MCF 10A (cell line): ENCODE results near the gene SNAP47. TPM values are rescaled to one million over a fixed set of nuclear protein-coding genes. Genes with fewer than 3 reads are reported as not detected.

Source experiments
- BruUV-seq: library from RNA; stranded (reverse); fragments of 400-500 nt; replicated peaks from 2 replicates; lab custom pipeline; 2021; lab: Mats Ljungman, UMichigan
- CTCF ChIA-PET: fragments of 300-600 bp; sonication (Branson Sonifier 250); formaldehyde crosslinking; extraction: SDS; loops from one replicate; lab custom pipeline; 2021; ENCODE audit warnings: antibody characterized with exemption, inconsistent platforms; lab: Yijun Ruan, JAX
- POLR2A ChIA-PET: fragments of 300-600, 350-650 bp; sonication (Branson Sonifier 250); formaldehyde crosslinking; extraction: SDS; loops from one replicate; lab custom pipeline; 2020; ENCODE audit warnings: antibody characterized with exemption, inconsistent platforms; lab: Yijun Ruan, JAX
- DNase-seq: peaks from one replicate; pipeline ENCODE4 v3.0.0-alpha.2; 2018; ENCODE audit not compliant: unreplicated experiment
- H3K27ac Mint-ChIP-seq: one replicate; pipeline ENCODE4 v1.8.0; 2022; ENCODE audit warnings: mild to moderate bottlenecking, low read depth, mixed read lengths; ENCODE audit not compliant: unreplicated experiment
- H3K27me3 Mint-ChIP-seq: one replicate; pipeline ENCODE4 v1.8.0; 2022; ENCODE audit warnings: mixed read lengths; ENCODE audit not compliant: insufficient read depth, unreplicated experiment
- H3K36me3 Mint-ChIP-seq: one replicate; pipeline ENCODE4 v1.8.0; 2022; ENCODE audit warnings: mild to moderate bottlenecking, moderate library complexity, mixed read lengths; ENCODE audit not compliant: insufficient read depth, unreplicated experiment
- H3K4me1 Mint-ChIP-seq: one replicate; pipeline ENCODE4 v1.8.0; 2022; ENCODE audit warnings: mixed read lengths; ENCODE audit not compliant: insufficient read depth, unreplicated experiment
- H3K4me3 Mint-ChIP-seq: one replicate; pipeline ENCODE4 v1.8.0; 2022; ENCODE audit warnings: mild to moderate bottlenecking, moderate library complexity, mixed read lengths; ENCODE audit not compliant: unreplicated experiment
- H3K9me3 Mint-ChIP-seq: one replicate; pipeline ENCODE4 v1.8.0; 2022; ENCODE audit warnings: mixed read lengths; ENCODE audit not compliant: unreplicated experiment
- CTCF ChIP-seq: fragments of 200-600 bp; IDR thresholded peaks from one replicate; pipeline ENCODE4 v1.8.0; 2022; ENCODE audit warnings: antibody characterized with exemption, mild to moderate bottlenecking; ENCODE audit not compliant: unreplicated experiment
- intact Hi-C: fragments of 100-400 bp; cut with micrococcal nuclease; formaldehyde crosslinking; loops from 2 replicates; pipeline ENCODE4 v1.14.1; 2022
- total RNA-seq: library from RNA; stranded (reverse); gene quantifications from 2 replicates; pipeline ENCODE4 v1.2.3, GENCODE V29; 2022

SNAP47 gene
- total RNA-seq, 1 experiment from 2014 or later: 44.0 TPM

- Mint-ChIP-seq H3K36me3 (no peaks in the 10 kb centered on the region), H3K4me3 (no peak overlapping the region), H3K27me3 (no peaks in the 10 kb centered on the region), H3K27ac (no peak overlapping the region), H3K4me1 (peaks cover 9% of the 10 kb centered on the region), H3K9me3 (peaks cover 77% of the 10 kb centered on the region)
- no peak for TF ChIP-seq CTCF
- no TSS peak for BruUV-seq
- intact Hi-C loops: no loop called here
- CTCF ChIA-PET: no interaction called here
- no peak for DNase-seq
- POLR2A ChIA-PET: interaction anchor here (1.3 kb wide), 1 partner anchor 11 kb away, joined by 3 read pairs; no protein-coding TSS in a partner anchor
These were observed 16.3 kb upstream of the SNAP47 start for GRCh38 chr1:227718932-227719331.

GRCh38 chr1:227723474-227723873, 11.8 kb upstream of the SNAP47 start:
- no peak overlapping the region for H3K4me3 Mint-ChIP-seq
- TF ChIP-seq CTCF: no peak
- peak; percentile 29 for DNase-seq
- intact Hi-C loops: no loop called here
- H3K4me1 Mint-ChIP-seq: peaks cover 21% of the 10 kb centered on the region
- BruUV-seq: no TSS peak
- peaks cover 8% of the 10 kb centered on the region for H3K36me3 Mint-ChIP-seq
- ChIA-PET POLR2A (interaction anchor here (0.5 to 2.9 kb wide), 7 partner anchors 8 to 1738 kb away, joined by 3 to 14 read pairs (median 3); partner anchors contain the start of genes JMJD4, SNAP47 and WNT9A), CTCF (interaction anchor here (0.7 to 1.0 kb wide), 3 partner anchors 23 to 181 kb away, joined by 3 to 4 read pairs (median 3); no protein-coding TSS in a partner anchor)
- peaks cover 59% of the 10 kb centered on the region for H3K9me3 Mint-ChIP-seq
- H3K27me3 Mint-ChIP-seq: no peaks in the 10 kb centered on the region
- peak overlapping the region; percentile 90 for H3K27ac Mint-ChIP-seq

GRCh38 chr1:227725046-227725445, 10.2 kb upstream of the SNAP47 start:
- Mint-ChIP-seq H3K4me3 (no peak overlapping the region), H3K9me3 (peaks cover 45% of the 10 kb centered on the region), H3K27me3 (no peaks in the 10 kb centered on the region), H3K4me1 (peaks cover 37% of the 10 kb centered on the region), H3K36me3 (peaks cover 23% of the 10 kb centered on the region), H3K27ac (no peak overlapping the region)
- intact Hi-C loops: no loop called here
- BruUV-seq: no TSS peak
- ChIA-PET POLR2A (interaction anchor here (0.6 to 2.9 kb wide), 3 partner anchors 10 to 726 kb away, joined by 3 to 14 read pairs (median 4); partner anchors contain the start of genes JMJD4 and SNAP47), CTCF (interaction anchor here (0.6 kb wide), 2 partner anchors 244 to 252 kb away, joined by 3 read pairs; no protein-coding TSS in a partner anchor)
- no peak for DNase-seq
- TF ChIP-seq CTCF: no peak

- H3K36me3 Mint-ChIP-seq: peaks cover 27% of the 10 kb centered on the region
- DNase-seq: no peak
- TF ChIP-seq CTCF: no peak
- no peak overlapping the region for H3K4me3 Mint-ChIP-seq
- H3K27me3 Mint-ChIP-seq: no peaks in the 10 kb centered on the region
- peaks cover 42% of the 10 kb centered on the region for H3K4me1 Mint-ChIP-seq
- H3K27ac Mint-ChIP-seq: no peak overlapping the region
- ChIA-PET POLR2A (no interaction called here), CTCF (interaction anchor here (0.7 kb wide), 1 partner anchor 966 kb away, joined by 5 read pairs; no protein-coding TSS in a partner anchor)
- no TSS peak for BruUV-seq
- peaks cover 33% of the 10 kb centered on the region for H3K9me3 Mint-ChIP-seq
- intact Hi-C loops: no loop called here
These were observed 8.9 kb upstream of the SNAP47 start for GRCh38 chr1:227726318-227726717.
